ENCODE results near the gene FCRL5. TPM values are rescaled to one million over a fixed set of nuclear protein-coding genes. Genes with fewer than 3 reads are reported as not detected.

The FCRL5 gene
- total RNA-seq, 1 donor from 2014 or later = not detected

DNA sequence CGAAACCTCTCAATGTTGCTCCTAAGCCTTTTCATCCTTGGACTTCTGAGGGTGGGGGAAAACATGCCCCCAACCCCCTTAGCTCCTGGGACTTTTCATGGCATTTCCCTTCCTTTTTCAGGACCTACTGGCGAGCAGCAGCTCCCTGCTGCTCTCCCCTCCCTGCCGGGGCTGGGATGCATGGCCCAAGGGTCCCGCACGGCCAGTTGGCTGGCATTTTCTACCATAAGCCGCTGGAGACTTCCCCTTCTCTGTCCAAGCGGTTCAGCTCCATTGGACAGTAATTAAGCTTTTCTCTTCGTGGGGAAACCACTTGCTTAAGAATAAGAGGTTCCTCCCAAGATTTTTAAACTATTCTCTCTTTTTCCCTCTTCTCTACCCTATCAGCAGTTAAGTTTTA is 52.8 kb downstream of the FCRL5 start:
- TF ChIP-seq, protein P1, sequence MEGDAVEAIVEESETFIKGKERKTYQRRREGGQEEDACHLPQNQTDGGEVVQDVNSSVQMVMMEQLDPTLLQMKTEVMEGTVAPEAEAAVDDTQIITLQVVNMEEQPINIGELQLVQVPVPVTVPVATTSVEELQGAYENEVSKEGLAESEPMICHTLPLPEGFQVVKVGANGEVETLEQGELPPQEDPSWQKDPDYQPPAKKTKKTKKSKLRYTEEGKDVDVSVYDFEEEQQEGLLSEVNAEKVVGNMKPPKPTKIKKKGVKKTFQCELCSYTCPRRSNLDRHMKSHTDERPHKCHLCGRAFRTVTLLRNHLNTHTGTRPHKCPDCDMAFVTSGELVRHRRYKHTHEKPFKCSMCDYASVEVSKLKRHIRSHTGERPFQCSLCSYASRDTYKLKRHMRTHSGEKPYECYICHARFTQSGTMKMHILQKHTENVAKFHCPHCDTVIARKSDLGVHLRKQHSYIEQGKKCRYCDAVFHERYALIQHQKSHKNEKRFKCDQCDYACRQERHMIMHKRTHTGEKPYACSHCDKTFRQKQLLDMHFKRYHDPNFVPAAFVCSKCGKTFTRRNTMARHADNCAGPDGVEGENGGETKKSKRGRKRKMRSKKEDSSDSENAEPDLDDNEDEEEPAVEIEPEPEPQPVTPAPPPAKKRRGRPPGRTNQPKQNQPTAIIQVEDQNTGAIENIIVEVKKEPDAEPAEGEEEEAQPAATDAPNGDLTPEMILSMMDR (conservative IDR thresholded peaks at IDR 0.05) = no peak
- Mint-ChIP-seq H3K36me3 (no peaks in the 10 kb centered on the region), H3K27me3 (no peaks in the 10 kb centered on the region), H3K9me3 (no peaks in the 10 kb centered on the region), H3K4me1 (ENCODE audit: unreplicated experiment) (no peaks in the 10 kb centered on the region), H3K4me3 (no peak overlapping the region), H3K27ac (no peak overlapping the region)
- DNase-seq (ENCODE audit: extremely low spot score, unreplicated experiment) = no peak

GRCh38 chr1:157498736-157499090 is 53.6 kb downstream of the FCRL5 start:
- no peak for DNase-seq (ENCODE audit: extremely low spot score, unreplicated experiment)
- Mint-ChIP-seq H3K27me3 (no peaks in the 10 kb centered on the region), H3K27ac (no peak overlapping the region), H3K4me3 (no peak overlapping the region), H3K9me3 (no peaks in the 10 kb centered on the region), H3K36me3 (no peaks in the 10 kb centered on the region), H3K4me1 (ENCODE audit: unreplicated experiment) (no peaks in the 10 kb centered on the region)
- TF ChIP-seq, protein P1 (conservative IDR thresholded peaks at IDR 0.05) = no peak

DNA sequence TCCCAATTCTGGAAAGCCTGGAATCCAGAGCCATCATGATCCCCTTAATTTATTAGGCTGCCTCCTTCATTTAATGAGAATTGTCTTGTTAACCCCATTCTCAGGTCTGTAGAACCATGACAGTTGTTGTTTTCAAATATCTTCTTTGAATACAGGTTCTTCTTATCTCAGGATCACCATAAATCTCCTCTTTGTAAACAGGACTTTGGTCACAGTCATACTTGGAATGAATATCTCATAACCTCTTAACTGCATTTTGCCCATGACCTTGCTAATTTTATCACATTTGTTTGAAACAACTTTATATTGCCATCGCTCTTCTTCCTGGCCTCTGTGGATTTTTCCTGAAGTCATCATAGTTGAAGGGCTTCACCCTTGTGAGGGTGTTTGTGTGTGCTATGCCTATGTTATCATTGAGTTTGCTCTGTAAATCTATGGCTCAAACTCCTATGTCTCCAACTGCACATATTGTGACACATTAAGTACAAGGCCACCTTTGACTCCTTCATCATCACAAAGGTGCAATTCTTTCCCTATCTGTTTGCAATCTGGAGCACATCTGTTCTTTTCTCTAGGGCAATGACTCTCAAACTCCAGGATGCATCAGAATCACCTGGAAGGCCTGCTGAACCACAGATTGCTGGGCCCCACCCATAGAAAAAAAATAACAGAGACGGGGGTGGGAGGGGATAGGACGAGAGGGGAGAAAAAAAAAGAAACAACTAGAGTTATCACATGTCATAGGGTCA is 54.2 kb downstream of the FCRL5 start:
- Mint-ChIP-seq H3K27me3 (no peaks in the 10 kb centered on the region), H3K4me1 (ENCODE audit: unreplicated experiment) (no peaks in the 10 kb centered on the region), H3K9me3 (no peaks in the 10 kb centered on the region), H3K4me3 (no peak overlapping the region), H3K36me3 (no peaks in the 10 kb centered on the region), H3K27ac (no peak overlapping the region)
- TF ChIP-seq, protein P1 (conservative IDR thresholded peaks at IDR 0.05) = no peak
- no peak for DNase-seq (ENCODE audit: extremely low spot score, unreplicated experiment)

DNA sequence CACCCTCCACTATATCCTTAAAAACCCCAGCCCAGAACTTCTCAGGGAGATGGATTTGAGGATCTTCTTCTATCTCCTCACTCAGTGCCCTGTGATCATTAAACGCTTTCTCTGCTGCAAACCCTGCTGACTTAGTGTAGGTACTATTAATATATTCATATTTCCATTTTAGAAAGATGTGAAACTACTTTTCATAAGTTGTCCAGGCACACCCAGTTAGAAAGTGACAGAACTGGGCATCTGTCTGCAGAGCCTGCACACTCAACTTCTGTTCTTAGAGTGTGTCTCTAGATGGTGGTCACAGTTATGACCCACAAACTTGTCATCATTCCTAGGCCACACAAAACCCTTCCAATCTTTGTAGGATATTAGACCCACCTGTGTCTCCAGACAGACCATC is 55.0 kb downstream of the FCRL5 start:
- TF ChIP-seq, protein P1 (conservative IDR thresholded peaks at IDR 0.05) = no peak
- H3K9me3 Mint-ChIP-seq = no peaks in the 10 kb centered on the region
- H3K4me3 Mint-ChIP-seq = no peak overlapping the region
- no peak overlapping the region for H3K27ac Mint-ChIP-seq
- DNase-seq (ENCODE audit: extremely low spot score, unreplicated experiment) = no peak
- H3K36me3 Mint-ChIP-seq = no peaks in the 10 kb centered on the region
- H3K4me1 Mint-ChIP-seq (ENCODE audit: unreplicated experiment) = no peaks in the 10 kb centered on the region
- H3K27me3 Mint-ChIP-seq = peaks cover 4% of the 10 kb centered on the region

GRCh38 chr1:157496121-157496526 is 56.2 kb downstream of the FCRL5 start:
- Mint-ChIP-seq H3K4me1 (ENCODE audit: unreplicated experiment) (no peaks in the 10 kb centered on the region), H3K36me3 (no peaks in the 10 kb centered on the region), H3K9me3 (no peaks in the 10 kb centered on the region), H3K27ac (no peak overlapping the region), H3K4me3 (no peak overlapping the region), H3K27me3 (peaks cover 11% of the 10 kb centered on the region)
- DNase-seq (ENCODE audit: extremely low spot score, unreplicated experiment) = no peak
- TF ChIP-seq, protein P1 (conservative IDR thresholded peaks at IDR 0.05) = peak; percentile 87
